Epithelial cell of prostate (primary cell): Measurements from ENCODE around the gene FOXN1.
"Not testable (repeated sequence)": the region's sequence is repeated elsewhere in the genome, so short reads cannot be mapped to it uniquely, and the experiment has no call there.

Source experiments
- DNase-seq: peaks from one replicate; pipeline ENCODE4 v3.0.0-alpha.2; 2011; ENCODE audit warnings: low read depth, low spot score
- H3K27ac ChIP-seq: fragments of 450-650 bp; 2 replicates; pipeline ENCODE4 v1.5.1; 2017; ENCODE audit warnings: mild to moderate bottlenecking

FOXN1 gene

DNA sequence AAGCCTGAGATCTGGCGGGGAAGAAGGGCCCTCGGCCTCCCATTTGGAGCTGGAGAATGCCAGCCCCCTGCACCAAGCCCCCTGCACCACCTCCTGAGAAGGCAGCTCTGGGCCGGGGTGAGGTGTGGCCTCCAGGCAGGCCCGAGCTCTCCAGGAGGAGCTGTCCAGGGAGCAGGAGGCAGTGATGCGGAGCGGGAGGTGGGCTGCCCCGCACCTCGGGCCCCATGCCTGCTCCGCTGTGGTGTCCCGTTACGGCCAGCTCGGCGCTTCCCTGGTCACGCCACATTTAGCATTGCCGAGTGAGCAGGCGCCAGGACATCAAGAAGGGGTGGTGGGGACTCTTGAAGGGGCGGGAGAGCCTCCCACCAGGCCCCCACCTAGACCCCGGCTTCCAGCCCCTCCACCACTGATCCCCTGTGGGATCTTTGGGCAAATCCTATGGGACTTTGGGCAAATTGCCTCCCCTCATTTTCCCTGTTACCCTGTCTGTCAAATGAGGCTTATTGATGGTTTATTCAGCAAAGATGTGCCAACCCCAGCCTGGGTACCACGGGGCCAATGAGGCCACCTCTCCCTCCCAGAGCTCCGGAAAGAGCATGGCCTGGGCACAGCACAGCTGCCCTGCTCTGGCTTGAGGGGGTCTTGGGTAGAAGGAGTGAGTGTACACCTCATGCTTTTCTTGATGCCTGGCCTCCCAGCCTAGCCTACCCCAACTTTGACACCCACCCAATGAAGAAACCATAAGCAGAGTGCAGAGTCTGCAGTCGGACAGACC, 15.3 kb downstream of the FOXN1 start:
- no peak for DNase-seq
- H3K27ac ChIP-seq, result no peak overlapping the region

DNA sequence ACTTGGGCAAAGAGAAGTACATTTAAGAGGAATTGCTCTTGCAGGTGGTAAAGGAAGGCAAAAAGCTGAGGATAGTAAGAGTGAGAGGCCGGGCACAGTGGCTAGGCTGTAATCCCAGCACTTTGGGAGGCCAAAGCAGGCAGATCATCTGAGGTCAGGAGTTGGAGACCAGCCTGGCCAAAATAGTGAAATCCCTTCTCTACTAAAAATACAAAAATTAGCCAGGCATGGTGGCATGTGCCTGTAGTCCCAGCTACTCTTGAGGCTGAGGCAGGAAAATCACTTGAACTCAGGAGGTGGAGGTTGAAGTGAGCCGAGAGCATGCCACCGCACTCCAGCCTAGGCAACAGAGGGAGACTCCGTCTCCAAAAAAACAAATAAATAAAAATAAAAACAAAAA, 16.1 kb downstream of the FOXN1 start:
- not testable (repeated sequence) for DNase-seq, H3K27ac ChIP-seq

DNA sequence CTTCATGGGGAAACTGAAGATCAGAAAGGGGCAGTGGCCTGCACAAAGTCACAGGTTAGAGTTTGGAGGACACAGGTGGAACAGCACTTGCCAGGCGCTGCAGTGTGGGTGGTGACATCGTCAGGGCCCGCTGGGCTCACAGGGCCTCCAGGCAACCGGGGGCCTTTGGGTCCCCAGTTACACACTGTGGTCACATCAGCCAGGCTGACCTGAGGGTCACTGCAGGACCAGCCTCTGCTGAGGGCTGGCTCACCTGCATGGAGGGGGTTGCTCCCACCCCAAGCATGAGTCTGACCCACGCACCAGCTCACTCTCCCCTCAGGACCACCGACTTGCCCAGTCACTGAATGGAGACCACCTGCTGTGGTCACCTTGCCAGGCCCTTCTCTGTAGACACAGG, 17.0 kb downstream of the FOXN1 start:
- DNase-seq, result no peak

DNA sequence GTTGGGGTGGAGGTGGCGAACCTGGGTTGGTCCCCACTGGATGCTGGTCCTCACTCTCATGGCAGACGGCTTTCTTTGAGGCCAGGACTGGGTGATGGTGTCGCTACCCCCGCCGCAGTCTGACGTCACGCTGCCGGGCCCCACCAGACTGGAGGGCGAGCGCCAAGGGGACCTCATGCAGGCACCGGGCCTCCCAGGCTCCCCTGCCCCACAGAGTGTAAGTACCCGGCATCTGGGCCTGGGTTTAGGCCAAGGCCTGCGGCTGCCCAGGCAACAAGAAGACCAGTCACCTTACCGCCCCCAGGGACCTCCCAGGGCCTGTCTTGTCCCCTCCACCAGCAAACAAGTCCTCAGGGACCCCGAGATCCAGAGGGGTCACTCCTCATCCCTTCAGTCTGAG, 17.7 kb downstream of the FOXN1 start:
- DNase-seq, result no peak
- H3K27ac ChIP-seq, result no peak overlapping the region

More for the DNA sequence above, 17.0 kb downstream of the FOXN1 start:
- no peak overlapping the region for H3K27ac ChIP-seq

DNA sequence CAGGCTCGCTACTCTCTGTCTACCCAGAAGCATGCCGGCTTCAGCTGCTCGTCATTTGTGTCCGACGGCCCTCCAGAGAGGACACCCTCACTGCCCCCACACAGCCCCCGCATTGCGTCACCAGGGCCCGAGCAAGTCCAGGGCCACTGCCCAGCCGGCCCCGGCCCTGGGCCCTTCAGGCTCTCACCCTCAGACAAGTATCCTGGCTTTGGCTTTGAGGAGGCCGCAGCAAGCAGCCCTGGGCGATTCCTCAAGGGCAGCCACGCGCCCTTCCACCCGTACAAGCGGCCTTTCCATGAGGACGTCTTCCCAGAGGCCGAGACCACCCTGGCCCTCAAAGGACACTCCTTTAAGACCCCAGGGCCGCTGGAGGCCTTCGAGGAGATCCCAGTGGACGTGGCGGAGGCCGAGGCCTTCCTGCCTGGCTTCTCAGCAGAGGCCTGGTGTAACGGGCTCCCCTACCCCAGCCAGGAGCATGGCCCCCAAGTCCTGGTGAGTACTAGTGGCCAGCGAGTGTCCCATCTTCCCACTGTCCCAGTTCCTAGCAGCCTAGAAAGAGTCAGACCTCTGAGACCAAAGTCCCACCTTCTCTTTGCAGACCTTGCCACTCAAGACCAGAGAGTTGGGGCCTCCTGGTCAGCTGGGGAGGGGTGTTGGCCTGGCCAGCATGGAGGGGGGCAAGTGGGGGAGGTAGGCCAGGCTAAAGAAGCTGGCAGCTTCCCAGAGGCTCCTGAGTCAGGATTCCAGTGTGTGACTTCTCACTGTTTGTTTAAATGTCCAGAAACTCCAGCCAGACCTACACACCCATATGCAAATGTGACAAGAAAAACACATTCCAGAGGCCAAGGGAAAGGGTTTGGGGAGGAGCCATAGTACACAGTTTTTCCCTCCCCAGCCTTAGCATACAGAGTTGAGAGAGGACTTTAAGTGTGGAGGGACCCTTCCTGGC, 18.6 kb downstream of the FOXN1 start:
- no peak for DNase-seq
- H3K27ac ChIP-seq, result peak overlapping the region; percentile 10

DNA sequence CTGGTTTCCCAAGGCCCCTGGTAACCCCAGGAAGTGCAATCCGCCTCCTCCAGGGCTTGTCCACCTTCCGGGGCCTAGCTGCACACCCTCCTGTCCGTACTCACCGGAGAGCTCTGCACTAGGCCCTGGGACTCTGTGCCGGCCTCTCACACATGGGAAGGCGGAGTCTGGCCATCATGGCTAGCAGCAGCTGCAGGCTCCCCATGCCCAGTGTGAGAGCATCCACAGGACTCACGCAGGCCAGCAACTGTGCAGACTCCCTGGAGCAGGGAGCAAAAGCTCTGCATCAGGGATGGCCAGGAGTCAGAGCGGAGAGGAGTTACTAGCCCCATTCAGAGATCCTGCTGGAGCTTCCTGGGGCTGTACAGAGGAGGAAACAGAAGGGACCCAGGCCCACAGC, 20.2 kb downstream of the FOXN1 start:
- no peak for DNase-seq
- H3K27ac ChIP-seq, result no peak overlapping the region

DNA sequence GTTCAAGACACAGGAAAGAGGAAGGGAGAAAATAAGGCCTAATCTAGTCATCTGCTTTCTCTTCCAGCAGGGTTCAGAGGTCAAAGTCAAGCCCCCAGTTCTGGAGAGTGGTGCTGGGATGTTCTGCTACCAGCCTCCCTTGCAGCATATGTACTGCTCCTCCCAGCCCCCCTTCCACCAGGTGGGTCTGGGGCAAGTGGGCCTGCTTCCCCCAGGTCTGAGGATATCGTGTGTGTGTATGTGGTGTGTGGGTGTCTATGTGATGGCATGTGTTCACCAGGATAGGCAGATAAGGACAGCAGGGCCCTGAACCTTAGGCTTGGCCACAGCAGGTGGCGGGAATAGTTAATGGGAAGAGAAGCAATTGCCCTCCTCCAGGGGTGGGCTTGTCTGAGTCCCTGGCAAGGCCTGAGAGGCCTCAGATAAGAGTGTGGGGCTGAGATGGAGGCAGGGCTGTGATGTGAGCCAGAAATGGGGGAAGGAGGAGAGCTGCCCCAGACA, 21.1 kb downstream of the FOXN1 start:
- peak overlapping the region; percentile 52 for H3K27ac ChIP-seq
- DNase-seq, result no peak

DNA sequence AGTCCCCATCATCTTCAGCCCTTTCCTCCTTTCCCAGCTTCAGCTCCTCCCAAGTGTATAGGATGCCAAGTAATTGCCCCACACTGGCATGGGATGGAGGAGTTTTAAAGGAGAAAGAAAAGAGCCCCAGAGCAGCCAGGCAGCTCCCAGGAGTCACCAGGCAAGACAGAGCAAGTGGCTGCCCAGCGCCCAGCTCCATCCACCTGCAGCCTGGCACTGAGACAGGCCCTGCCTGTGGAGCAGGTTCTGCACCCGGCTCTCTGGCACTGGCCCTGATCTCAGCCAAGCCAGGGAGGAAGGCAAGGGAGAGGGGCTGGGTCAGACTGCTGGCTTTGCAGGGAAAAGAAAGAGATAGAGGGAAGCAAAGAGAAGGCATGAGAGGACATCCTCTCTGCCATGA, 21.7 kb downstream of the FOXN1 start:
- no peak for DNase-seq
- peak overlapping the region; percentile 52 for H3K27ac ChIP-seq

DNA sequence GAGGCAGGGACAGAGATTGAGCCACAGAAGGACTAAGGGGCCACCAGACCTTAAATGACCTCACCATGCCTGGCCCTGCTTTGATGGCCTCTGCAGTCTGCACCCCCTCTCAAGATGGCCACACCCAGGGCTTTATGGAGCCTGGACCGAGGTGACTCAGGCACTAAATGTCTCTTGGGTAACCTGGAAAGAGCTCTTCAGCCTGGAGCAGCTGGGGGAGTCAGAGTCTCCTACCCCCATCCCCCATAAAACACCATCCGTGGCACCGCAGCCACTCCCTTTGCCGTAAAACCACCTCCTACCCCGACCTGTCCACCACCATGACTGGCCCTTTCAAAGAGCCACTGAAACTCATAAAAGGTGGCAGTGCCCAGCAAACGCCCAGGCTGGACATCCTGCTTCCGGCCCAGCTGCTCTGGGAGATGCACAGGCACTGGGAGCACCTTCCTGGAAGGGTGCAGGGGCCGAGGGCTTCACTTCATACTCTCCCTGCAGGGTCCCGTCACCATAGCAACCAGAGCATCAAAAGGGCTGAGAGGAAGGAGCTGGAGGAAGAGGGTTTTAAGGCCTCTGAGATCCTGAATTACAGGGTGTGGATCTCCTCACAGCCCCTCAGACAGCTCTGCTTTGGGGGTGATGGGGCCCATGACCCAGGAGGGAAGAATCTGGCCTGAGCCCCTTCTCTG, 22.3 kb downstream of the FOXN1 start:
- no peak for DNase-seq
- H3K27ac ChIP-seq, result peak overlapping the region; percentile 52

DNA sequence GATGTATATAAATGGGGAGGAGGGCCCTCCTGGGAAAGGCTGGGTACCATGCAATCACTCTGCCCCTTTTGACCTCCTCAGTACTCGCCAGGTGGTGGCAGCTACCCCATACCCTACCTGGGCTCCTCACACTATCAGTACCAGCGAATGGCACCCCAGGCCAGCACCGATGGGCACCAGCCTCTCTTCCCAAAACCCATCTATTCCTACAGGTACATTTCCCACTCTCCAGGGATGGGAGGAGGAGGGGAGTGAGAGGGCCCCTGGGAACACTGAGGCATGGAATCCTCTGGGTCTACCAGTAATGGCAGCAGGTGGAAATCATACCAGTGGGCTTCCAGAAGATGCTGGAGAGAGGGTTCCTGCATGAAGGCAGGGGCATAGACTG, 22.9 kb downstream of the FOXN1 start:
- no peak overlapping the region for H3K27ac ChIP-seq
- no peak for DNase-seq

DNA sequence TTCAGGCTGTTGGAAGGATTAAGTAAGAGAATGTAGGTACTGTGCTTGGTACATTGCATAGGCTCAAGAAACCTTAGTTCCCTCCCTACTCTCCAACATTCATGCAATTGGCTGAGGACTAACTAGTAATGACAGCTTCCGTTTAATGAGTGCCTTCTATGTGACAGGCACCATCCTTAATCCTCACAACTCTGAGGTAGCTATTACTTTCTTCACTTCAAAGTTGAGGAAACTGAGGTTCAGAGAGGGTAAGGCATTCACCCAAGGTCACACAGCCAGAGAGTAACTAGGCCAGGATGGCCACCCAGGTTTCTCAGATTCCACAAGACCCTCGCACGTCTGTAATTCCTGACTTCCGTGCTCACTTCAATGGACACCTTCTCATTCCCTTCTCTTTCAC, 24.1 kb downstream of the FOXN1 start:
- no peak overlapping the region for H3K27ac ChIP-seq
- no peak for DNase-seq

DNA sequence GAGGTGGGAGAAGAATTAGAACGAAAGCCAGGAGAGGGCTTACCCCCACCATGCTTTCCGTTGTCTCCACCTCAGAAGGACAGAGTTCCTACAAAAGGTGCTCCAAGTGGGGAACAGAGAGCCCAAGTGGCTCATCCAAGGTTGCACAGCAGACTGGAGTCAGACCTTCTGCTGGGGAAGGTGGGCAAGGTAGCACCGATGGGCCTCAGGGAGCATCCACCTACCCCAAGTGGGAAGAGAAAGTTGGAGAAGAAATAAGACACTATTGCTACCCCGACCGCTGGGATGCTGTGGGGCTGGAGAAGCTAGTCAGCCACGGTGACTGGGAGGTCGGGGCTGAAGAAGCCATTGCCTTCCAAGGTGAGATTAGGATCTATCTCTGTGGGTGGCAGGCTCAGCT, 24.8 kb downstream of the FOXN1 start:
- no peak overlapping the region for H3K27ac ChIP-seq
- DNase-seq, result no peak

DNA sequence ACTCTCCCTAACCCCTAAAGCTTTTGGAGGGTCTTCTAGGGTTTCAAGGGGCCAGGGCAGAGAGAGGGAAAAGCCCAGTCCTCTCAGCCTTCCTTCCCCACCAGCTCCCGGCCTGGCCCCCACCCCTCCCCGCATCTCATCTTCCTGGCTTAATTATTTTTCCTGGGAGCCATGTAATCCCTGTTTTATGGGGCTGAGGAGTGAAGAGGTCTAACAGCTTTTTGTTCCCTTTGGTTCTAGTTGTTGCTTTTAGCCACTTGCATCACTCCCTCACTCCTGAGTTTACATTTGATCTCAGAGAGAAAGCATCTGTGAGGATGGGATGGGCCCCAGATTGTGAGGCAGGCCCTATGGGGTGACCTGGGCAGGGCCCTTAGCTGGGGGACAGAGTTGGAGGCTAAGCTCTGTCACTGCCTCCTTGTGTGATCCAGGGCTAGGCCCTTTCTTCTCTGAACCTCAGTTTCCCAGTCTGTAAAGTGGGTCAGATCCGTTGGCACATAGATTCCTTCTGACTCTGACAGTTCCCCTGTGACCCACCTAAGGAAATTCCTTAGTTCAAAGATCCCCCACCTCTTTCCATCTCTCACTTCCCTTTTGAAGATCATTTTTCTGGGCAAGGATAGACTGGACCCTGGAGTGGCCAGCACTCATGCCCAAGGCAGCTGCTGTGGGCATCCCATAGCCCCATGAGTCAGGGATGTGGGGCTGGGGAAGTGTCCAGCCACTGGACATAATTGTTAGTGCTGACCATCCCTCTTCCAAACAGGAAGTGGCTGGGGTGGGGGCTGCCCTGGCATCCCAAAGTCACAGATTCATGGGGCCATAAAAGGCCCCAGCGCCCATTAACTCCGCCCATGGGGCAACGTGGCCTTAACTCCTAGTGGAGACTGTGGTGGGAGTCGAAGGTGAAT, 26.2 kb downstream of the FOXN1 start:
- no peak for DNase-seq
- peak overlapping the region; percentile 59 for H3K27ac ChIP-seq

DNA sequence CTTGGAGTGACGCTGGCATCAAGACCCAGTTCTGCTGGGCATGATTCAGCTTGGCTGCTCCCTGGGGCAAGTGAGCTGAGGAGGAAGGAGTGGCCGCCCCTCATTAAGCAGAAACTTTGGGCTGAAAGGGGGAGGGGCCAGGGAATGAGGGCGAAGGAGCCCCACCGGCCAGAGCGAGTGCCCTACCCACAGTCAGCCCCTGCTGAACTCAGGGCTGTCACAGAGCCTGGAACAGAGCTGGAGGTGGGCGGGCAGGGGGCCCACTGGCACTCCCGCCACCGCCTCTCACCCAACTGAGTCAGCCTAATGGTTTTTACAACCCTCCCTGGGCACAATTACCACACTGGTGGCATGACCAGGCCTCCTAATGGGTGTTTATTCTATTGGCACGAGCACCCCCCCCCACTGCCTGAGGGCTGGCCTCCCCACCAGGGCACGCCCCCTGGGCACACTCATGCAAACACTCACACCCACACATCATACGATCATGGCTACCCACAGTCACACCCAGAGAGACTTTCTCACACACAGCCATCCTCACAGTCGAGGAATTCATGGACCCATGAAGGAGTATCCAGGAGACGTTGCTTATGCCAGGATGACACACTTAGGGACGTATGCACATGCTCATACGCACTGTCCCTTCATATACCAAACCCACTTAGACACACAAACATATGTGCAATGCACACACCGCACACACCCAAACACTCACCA, 27.1 kb downstream of the FOXN1 start:
- no peak for DNase-seq
- H3K27ac ChIP-seq, result peak overlapping the region; percentile 59

DNA sequence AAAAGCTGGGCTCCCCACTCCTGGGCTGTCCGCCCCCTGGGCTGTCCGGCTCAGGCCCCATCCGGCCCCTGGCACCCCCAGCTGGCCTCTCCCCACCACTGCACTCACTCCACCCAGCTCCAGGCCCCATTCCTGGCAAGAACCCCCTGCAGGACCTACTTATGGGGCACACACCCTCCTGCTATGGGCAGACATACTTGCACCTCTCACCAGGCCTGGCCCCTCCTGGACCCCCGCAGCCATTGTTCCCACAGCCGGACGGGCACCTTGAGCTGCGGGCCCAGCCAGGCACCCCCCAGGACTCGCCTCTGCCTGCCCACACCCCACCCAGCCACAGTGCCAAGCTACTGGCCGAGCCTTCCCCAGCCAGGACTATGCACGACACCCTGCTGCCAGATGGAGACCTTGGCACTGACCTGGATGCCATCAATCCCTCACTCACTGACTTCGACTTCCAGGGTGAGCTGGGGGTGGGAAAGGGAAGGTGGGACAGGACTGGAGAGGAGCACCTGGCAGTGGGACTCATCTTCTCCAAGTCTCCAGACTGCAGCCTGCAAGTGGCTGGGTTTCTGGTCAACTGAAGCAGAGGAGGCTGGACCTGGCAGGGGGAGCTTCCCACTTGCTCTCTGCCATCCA, 28.7 kb downstream of the FOXN1 start:
- H3K27ac ChIP-seq, result no peak overlapping the region
- DNase-seq, result no peak

DNA sequence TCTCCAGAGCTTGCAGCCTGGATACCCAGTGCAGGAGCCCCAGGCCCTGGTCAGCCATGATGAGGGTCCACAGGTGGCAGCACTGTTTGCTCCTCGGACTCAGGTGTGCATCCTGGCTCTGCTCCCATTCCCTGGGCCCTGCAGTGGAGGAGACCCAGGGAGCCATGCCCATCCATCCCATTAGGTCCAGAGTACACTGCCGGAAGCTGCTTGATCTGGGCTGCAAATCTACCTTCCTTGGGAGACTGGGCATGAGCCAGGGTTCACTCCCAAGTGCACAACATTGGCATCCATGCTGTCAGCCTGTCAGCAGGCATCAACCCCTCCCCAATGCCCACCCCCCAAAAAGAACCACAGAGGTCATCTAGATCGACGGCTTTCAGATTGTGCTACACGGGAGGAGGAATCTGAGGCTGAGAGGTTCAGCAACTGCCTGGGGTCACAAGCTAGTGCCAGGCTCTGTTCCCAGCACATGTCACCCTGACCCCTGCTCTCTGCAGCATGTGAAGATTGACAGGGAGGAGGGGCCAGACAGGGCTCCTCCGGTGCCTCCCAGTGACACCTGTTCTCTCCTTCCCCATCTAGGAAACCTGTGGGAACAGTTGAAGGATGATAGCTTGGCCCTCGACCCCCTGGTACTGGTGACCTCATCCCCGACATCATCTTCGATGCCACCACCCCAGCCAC, 30.5 kb downstream of the FOXN1 start:
- H3K27ac ChIP-seq, result no peak overlapping the region
- no peak for DNase-seq

DNA sequence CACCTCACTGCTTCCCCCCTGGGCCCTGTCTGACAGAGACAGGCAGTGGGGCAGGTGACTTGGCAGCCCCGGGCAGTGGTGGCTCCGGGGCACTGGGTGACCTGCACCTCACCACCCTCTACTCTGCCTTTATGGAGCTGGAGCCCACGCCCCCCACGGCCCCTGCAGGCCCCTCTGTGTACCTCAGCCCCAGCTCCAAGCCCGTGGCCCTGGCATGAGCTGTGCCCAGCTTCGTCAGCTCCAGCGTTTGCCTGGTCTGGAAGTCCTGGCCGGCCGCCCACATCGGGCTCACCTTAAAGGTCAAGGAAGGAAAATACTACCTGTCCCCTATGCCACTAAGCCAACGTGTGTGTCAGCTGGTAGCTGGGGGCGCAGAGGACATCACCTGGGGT, 31.1 kb downstream of the FOXN1 start:
- no peak overlapping the region for H3K27ac ChIP-seq
- no peak for DNase-seq

DNA sequence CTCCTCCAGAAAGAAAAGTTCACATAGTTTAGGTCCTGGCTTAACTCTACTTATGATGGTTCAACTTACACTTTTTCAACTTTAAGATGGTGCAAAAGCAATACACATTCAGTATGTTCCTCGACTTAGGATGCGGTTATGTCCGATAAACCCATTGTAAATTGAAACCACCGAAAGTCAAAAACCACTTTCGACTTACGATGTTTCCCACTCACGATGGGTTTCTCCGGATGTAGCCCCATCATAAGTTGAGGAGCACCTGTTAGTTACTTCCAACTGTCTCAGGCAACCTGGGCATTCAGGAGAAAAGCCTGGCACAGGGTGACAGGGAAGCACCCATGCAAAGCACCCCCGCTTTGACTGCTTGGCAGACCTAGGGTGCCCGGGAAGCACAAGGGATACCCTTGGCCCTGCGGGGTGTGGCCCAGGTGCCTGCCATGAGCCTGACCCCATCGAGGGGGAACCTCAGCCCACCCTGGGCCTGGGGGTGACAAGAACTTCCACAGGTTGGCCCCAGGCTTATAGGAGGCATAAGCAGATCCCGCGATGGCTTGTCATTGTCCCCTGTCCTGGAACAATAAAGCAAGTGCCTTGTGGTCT, 32.2 kb downstream of the FOXN1 start:
- no peak overlapping the region for H3K27ac ChIP-seq
- DNase-seq, result no peak
